Measurements from ENCODE around the gene P2RY2. TPM values are rescaled to one million over a fixed set of nuclear protein-coding genes. Genes with fewer than 3 reads are reported as not detected.

The P2RY2 gene
- total RNA-seq, 6 donors from 2014 or later, result 7.8 to 15.0 (median 11.7) TPM

GRCh38 chr11:73243093-73243485 is 25.0 kb downstream of the P2RY2 start:
- Histone ChIP-seq H3K4me3 (no peak overlapping the region), H3K27ac (no peak overlapping the region), H3K4me1 (peaks cover 13 to 20% (median 20%) of the 10 kb centered on the region in 4 donors), H3K9me3 (no peaks in the 10 kb centered on the region), H3K27me3 (no peaks in the 10 kb centered on the region), H3K36me3 (no peaks in the 10 kb centered on the region)
- 79 to 83% methylated on average over 7 to 8 of the region's 8 CpGs for WGBS, 2 donors
- no peak for TF ChIP-seq EP300 (IDR thresholded peaks at IDR 0.05)
- no peak for TF ChIP-seq POLR2AphosphoS5 (IDR thresholded peaks at IDR 0.05)
- TF ChIP-seq POLR2A (IDR thresholded peaks at IDR 0.05), result no peak
- TF ChIP-seq, protein P1, sequence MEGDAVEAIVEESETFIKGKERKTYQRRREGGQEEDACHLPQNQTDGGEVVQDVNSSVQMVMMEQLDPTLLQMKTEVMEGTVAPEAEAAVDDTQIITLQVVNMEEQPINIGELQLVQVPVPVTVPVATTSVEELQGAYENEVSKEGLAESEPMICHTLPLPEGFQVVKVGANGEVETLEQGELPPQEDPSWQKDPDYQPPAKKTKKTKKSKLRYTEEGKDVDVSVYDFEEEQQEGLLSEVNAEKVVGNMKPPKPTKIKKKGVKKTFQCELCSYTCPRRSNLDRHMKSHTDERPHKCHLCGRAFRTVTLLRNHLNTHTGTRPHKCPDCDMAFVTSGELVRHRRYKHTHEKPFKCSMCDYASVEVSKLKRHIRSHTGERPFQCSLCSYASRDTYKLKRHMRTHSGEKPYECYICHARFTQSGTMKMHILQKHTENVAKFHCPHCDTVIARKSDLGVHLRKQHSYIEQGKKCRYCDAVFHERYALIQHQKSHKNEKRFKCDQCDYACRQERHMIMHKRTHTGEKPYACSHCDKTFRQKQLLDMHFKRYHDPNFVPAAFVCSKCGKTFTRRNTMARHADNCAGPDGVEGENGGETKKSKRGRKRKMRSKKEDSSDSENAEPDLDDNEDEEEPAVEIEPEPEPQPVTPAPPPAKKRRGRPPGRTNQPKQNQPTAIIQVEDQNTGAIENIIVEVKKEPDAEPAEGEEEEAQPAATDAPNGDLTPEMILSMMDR (IDR thresholded peaks at IDR 0.05), result no peak
- ATAC-seq (ENCODE audit: low FRiP score in 2 of 2) (no peak), DNase-seq (no peak)

DNA sequence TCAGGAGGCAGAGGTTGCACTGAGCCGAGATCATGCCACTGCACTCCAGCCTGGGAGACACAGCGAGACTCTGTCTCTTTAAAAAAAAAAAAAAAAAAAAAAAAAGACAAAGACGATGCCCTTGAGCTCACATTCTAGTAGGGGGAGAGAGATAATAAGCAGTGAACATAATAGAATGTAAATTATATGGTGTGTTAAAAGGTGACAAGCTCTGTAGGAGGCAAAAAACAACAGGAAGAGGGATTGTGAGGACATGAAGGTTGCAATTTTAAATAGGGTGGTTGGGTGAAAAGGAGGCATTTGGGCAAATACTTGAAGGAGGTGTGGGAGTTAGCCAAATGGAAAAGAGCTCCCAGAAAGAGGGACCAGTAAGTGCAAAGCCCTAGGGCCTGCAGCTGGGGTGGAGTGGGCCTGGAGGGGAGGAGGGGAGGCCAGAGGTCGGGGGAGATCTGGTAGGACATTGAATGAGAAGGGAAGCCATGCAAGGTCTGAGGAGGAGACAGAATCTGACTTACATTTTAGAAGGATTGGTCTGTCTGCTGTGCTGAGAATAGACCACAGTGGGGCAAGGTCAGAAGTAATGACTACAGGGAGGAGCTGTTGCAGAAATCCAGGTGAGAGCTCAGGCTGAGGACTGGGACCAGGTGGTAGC is 26.6 kb downstream of the P2RY2 start:
- H3K4me3 ChIP-seq, result no peak overlapping the region
- DNase-seq (no peak), ATAC-seq (ENCODE audit: low FRiP score in 2 of 2) (no peak)
- no peak overlapping the region for H3K27ac ChIP-seq
- 69 to 73% methylated on average over 4 of the region's 4 CpGs for WGBS, 2 donors
- no peaks in the 10 kb centered on the region for H3K36me3 ChIP-seq
- H3K9me3 ChIP-seq, result no peaks in the 10 kb centered on the region
- H3K27me3 ChIP-seq, result no peaks in the 10 kb centered on the region
- peaks cover 13 to 20% (median 19%) of the 10 kb centered on the region in 4 donors for H3K4me1 ChIP-seq
- TF ChIP-seq POLR2AphosphoS5 (IDR thresholded peaks at IDR 0.05) (no peak), EP300 (IDR thresholded peaks at IDR 0.05) (no peak), POLR2A (IDR thresholded peaks at IDR 0.05) (no peak)
- TF ChIP-seq, protein P1 (IDR thresholded peaks at IDR 0.05), result no peak

- Histone ChIP-seq H3K9me3 (no peaks in the 10 kb centered on the region), H3K4me1 (peaks cover 6 to 18% (median 12%) of the 10 kb centered on the region in 4 donors), H3K27me3 (no peaks in the 10 kb centered on the region), H3K27ac (no peak overlapping the region), H3K36me3 (no peaks in the 10 kb centered on the region), H3K4me3 (no peak overlapping the region)
- DNase-seq, result no peak
- TF ChIP-seq, protein P1 (IDR thresholded peaks at IDR 0.05), result no peak
- TF ChIP-seq EP300 (IDR thresholded peaks at IDR 0.05), result no peak
- no peak for TF ChIP-seq POLR2AphosphoS5 (IDR thresholded peaks at IDR 0.05)
- no peak for TF ChIP-seq POLR2A (IDR thresholded peaks at IDR 0.05)
- WGBS, 2 donors, result 64 to 75% methylated on average over 6 of the region's 6 CpGs
- no peak for ATAC-seq (ENCODE audit: low FRiP score in 2 of 2)
Measured at GRCh38 chr11:73245461-73245860, 27.4 kb downstream of the P2RY2 start.

DNA sequence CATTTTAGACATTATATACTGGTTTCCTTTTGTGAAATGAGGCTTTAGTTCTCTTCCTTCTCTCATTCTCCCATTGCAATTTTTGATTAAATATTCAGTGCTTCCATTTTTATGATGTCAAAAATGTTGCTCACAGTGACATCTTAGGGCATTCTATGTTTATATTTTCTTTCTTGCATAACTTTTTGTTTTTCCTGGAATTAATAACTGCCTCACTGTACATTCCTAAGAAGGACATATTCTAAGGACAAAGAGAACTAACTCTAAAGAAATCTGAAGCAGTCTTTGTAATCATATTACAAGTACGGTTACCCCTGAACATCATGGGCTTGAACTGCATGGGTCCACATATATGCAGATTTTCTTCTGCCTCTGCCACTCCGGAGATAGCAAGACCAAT is 28.2 kb downstream of the P2RY2 start:
- ATAC-seq (ENCODE audit: low FRiP score in 2 of 2), result no peak
- TF ChIP-seq EP300 (IDR thresholded peaks at IDR 0.05) (no peak), POLR2A (IDR thresholded peaks at IDR 0.05) (no peak)
- 73 to 80% methylated on average over 2 of the region's 2 CpGs for WGBS, 2 donors

DNA sequence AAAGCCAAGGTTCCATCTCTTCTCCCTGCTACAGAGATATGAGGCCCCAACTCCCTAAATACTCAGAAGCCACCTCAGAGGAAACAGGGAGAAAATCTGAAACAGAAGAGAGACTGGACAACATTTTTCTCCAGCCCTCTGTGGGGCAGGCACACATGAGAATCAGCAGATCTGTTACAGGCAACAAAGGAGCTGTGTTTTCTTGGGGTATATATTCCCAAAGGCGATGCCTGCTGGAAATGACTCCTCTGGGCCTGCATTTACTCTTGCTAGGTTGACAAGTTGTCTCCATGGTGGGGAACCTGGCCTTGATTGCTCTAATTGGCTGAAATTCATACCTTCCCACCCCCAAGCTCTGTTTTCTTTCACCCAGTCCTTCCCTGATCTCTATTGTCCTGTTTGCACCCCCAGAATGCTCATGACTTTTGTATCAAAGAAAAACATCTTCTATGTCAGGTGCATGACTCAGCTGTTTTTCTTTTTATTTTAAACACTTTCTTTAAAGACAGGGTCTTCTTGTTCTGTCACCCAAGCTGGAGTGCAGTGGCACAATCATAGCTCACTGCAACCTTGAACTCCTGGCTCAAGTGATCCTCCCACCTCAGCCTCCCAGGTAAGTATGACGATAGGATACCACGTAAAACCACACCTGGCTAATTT is 30.6 kb downstream of the P2RY2 start:
- Histone ChIP-seq H3K36me3 (no peaks in the 10 kb centered on the region), H3K9me3 (no peaks in the 10 kb centered on the region), H3K4me1 (peaks cover 0 to 5% (median 0%) of the 10 kb centered on the region in 4 donors), H3K27ac (no peak overlapping the region), H3K4me3 (no peak overlapping the region), H3K27me3 (no peaks in the 10 kb centered on the region)
- peak in 1 of 2 donors; percentile 2 for DNase-seq
- TF ChIP-seq POLR2AphosphoS5 (IDR thresholded peaks at IDR 0.05) (no peak), EP300 (IDR thresholded peaks at IDR 0.05) (no peak), POLR2A (IDR thresholded peaks at IDR 0.05) (no peak)
- TF ChIP-seq, protein P1 (IDR thresholded peaks at IDR 0.05), result no peak
- ATAC-seq (ENCODE audit: low FRiP score in 2 of 2), result no peak
- 98% methylated on average over 3 of the region's 3 CpGs for WGBS, 2 donors

More for the DNA sequence above, 28.2 kb downstream of the P2RY2 start:
- DNase-seq, result no peak
- Histone ChIP-seq H3K27ac (no peak overlapping the region), H3K4me1 (peaks cover 0 to 14% (median 9%) of the 10 kb centered on the region in 4 donors), H3K27me3 (no peaks in the 10 kb centered on the region), H3K4me3 (no peak overlapping the region), H3K36me3 (no peaks in the 10 kb centered on the region), H3K9me3 (no peaks in the 10 kb centered on the region)
